GM12874 (cell line): Measurements from ENCODE around the gene MYBPC1.

ENCODE experiments used
- TF ChIP-seq, protein P1 (sequence below): IDR thresholded peaks from 2 replicates; pipeline ENCODE4 v1.5.1; 2011; ENCODE audit warnings: low read depth, mild to moderate bottlenecking, control low read depth, low read length, moderate library complexity; ENCODE audit not compliant: insufficient read depth

Gene MYBPC1

DNA sequence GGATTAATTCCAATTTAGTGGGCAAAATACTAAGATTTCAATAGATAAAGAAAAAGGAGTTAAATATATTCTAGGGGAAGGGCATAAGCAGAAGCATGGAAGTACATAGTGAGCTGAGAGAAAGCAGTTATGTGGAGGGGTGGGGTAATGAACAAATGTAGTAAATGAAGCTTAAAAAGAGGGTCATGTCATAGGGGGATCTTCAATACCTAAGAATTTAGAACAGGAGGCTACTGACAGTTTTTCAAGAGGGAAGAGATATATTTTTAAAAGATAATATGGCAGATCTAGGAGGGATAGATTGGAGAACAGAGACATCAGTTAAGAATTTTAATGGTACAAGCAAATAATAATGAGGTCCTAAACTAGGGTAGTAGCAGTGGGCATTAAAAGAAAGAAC lies 135.1 kb downstream of the MYBPC1 start:
- TF ChIP-seq, protein P1, sequence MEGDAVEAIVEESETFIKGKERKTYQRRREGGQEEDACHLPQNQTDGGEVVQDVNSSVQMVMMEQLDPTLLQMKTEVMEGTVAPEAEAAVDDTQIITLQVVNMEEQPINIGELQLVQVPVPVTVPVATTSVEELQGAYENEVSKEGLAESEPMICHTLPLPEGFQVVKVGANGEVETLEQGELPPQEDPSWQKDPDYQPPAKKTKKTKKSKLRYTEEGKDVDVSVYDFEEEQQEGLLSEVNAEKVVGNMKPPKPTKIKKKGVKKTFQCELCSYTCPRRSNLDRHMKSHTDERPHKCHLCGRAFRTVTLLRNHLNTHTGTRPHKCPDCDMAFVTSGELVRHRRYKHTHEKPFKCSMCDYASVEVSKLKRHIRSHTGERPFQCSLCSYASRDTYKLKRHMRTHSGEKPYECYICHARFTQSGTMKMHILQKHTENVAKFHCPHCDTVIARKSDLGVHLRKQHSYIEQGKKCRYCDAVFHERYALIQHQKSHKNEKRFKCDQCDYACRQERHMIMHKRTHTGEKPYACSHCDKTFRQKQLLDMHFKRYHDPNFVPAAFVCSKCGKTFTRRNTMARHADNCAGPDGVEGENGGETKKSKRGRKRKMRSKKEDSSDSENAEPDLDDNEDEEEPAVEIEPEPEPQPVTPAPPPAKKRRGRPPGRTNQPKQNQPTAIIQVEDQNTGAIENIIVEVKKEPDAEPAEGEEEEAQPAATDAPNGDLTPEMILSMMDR: no peak

DNA sequence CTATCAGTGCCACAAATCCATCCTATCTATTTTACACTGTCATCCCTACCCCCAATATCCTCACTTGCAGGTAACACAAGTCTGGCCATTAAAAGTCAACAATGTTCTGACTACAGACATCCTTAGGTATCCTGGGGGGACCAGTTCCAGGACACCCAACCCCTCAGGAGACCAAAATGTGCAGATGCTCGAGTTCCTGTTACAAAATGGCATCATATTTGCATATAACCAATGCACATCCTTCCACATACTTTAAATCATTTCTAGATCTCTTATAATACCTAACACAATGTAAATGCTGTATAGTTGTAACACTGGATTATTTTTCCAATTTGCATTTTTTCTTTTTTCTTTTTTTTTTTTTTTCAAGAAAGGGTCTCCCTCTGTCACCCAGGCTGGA lies 137.5 kb downstream of the MYBPC1 start:
- TF ChIP-seq, protein P1: no peak

DNA sequence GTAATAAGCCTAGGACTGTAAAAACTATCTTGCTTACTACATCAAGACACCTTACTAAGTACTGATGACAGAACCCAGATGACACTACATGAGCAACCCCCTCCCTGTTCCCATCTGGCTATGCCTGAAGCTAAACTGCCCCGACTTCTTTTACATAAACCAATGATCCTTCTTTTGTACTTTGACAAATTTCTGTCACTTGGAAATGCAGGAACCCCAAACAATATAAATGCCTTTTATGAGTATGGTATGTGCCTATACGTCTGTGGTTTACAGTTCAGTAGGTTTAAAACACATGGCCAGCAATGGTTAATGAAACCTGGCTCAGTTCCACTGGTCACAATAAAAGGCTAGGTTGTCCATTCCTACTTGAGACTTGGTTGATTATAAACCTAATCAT lies 138.4 kb downstream of the MYBPC1 start:
- TF ChIP-seq, protein P1: no peak
